Choroid plexus epithelial cell (primary cell): ENCODE data around the gene FAM53B.
"Not testable (repeated sequence)": the region's sequence is repeated elsewhere in the genome, so short reads cannot be mapped to it uniquely, and the experiment has no call there.

Experiments
- DNase-seq: peaks from one replicate; pipeline ENCODE4 v3.0.0-alpha.2; 2010; ENCODE audit warnings: low read depth
- H3K4me3 ChIP-seq: 2 replicates; pipeline ENCODE4 v1.5.1; 2011; ENCODE audit warnings: low read depth, mild to moderate bottlenecking, control low read depth, low read length, moderate library complexity
- TF ChIP-seq, protein P1 (sequence below): conservative IDR thresholded peaks from 2 replicates; pipeline ENCODE4 v1.5.1; 2011; ENCODE audit warnings: low read depth, mild to moderate bottlenecking, control low read depth, inconsistent platforms, low read length, moderate library complexity

Gene FAM53B

GRCh38 chr10:124744102-124745050 is at the start of gene FAM53B:
TSS of gene FAM53B (minus strand) at chr10:124744378. CDS start at chr10:124706713, 37,665 bp downstream.
- H3K4me3 ChIP-seq: peak within 1 kb of the TSS; percentile 70
- peak; percentile 88 for DNase-seq
- TF ChIP-seq, protein P1, sequence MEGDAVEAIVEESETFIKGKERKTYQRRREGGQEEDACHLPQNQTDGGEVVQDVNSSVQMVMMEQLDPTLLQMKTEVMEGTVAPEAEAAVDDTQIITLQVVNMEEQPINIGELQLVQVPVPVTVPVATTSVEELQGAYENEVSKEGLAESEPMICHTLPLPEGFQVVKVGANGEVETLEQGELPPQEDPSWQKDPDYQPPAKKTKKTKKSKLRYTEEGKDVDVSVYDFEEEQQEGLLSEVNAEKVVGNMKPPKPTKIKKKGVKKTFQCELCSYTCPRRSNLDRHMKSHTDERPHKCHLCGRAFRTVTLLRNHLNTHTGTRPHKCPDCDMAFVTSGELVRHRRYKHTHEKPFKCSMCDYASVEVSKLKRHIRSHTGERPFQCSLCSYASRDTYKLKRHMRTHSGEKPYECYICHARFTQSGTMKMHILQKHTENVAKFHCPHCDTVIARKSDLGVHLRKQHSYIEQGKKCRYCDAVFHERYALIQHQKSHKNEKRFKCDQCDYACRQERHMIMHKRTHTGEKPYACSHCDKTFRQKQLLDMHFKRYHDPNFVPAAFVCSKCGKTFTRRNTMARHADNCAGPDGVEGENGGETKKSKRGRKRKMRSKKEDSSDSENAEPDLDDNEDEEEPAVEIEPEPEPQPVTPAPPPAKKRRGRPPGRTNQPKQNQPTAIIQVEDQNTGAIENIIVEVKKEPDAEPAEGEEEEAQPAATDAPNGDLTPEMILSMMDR: no peak

GRCh38 chr10:124792998-124793352 is 48.8 kb upstream of the FAM53B start:
- no peak for DNase-seq
- TF ChIP-seq, protein P1: no peak
- no peak overlapping the region for H3K4me3 ChIP-seq

- DNase-seq: peak; percentile 86
- H3K4me3 ChIP-seq: peak within 1 kb of the TSS; percentile 97
- TF ChIP-seq, protein P1: peak; percentile 43
Measured at GRCh38 chr10:124791547-124792348, 47.6 kb upstream of the FAM53B start, which contains the start of gene EEF1AKMT2. TSS of gene EEF1AKMT2 (minus strand) at chr10:124791887. CDS start at chr10:124791833, 54 bp downstream.

DNA sequence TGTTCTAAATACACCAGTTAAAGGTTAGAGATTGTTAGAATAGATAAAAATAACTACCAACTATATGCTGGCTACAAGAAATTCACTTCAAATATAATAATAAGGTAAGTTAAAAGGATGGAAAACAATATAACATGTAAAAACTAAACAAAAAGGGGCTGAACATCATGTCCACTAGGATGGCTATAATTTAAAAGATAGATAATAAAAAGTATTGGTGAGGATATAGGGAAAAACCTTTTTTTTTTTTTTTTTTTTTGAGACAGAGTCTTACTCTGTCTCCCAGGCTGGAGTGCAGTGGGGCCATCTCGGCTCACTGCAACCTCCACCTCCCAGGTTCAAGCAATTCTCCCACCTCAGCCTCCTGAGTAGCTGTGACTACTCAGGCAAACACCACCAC is 38.7 kb upstream of the FAM53B start:
- not testable (repeated sequence) for DNase-seq, H3K4me3 ChIP-seq

- H3K4me3 ChIP-seq: no peak overlapping the region
- TF ChIP-seq, protein P1: no peak
- DNase-seq: no peak
Measured at GRCh38 chr10:124768791-124769190, 24.6 kb upstream of the FAM53B start.

- TF ChIP-seq, protein P1: no peak
- H3K4me3 ChIP-seq: no peak overlapping the region
- no peak for DNase-seq
Measured at GRCh38 chr10:124765256-124765655, 21.1 kb upstream of the FAM53B start.

DNA sequence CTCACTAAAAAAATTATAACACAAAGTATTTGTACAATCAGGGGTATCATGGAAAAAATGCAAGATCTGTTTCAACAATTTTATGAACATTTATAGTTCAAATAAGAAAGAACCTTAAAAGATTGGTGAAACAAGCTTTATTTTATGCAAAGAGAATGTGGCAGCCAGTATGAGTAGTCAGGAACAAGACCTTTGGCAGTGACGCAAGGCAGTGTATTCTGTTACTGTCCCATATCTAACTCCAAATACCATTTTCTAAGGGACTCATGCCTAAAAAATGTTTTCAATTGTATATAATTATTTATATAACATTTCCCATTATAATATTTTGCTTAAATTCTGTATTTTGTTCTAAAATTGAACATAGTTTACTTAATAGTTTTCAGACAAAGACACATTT is 19.1 kb upstream of the FAM53B start:
- H3K4me3 ChIP-seq: no peak overlapping the region
- TF ChIP-seq, protein P1: no peak
- peak; percentile 34 for DNase-seq
